Measurements from ENCODE around the gene CLCN5. TPM values are rescaled to one million over a fixed set of nuclear protein-coding genes. Genes with fewer than 3 reads are reported as not detected.

Gene CLCN5
- total and polyA plus RNA-seq, 10 of the 15 experiments (the other 5 are each of a cell fraction or from before 2014, with no cell fraction given): 0.33 to 3.8 (median 2.6) TPM

GRCh38 chrX:49930039-49930438 lies 7.6 kb downstream of the CLCN5 start (continued):
- TF ChIP-seq PRDM15 (CRISPR knock-in tag; IDR thresholded peaks at IDR 0.05) (no peak), CBFB (IDR thresholded peaks at IDR 0.05; ENCODE audit: low read depth) (no peak), HDGF (IDR thresholded peaks at IDR 0.05) (no peak), CHD2 (IDR thresholded peaks at IDR 0.05; ENCODE audit: borderline replicate concordance, low read depth, low read length) (no peak), SIX5 (IDR thresholded peaks at IDR 0.05; ENCODE audit: low read depth, low read length, severe bottlenecking) (no peak)
- TF ChIP-seq, protein P1, sequence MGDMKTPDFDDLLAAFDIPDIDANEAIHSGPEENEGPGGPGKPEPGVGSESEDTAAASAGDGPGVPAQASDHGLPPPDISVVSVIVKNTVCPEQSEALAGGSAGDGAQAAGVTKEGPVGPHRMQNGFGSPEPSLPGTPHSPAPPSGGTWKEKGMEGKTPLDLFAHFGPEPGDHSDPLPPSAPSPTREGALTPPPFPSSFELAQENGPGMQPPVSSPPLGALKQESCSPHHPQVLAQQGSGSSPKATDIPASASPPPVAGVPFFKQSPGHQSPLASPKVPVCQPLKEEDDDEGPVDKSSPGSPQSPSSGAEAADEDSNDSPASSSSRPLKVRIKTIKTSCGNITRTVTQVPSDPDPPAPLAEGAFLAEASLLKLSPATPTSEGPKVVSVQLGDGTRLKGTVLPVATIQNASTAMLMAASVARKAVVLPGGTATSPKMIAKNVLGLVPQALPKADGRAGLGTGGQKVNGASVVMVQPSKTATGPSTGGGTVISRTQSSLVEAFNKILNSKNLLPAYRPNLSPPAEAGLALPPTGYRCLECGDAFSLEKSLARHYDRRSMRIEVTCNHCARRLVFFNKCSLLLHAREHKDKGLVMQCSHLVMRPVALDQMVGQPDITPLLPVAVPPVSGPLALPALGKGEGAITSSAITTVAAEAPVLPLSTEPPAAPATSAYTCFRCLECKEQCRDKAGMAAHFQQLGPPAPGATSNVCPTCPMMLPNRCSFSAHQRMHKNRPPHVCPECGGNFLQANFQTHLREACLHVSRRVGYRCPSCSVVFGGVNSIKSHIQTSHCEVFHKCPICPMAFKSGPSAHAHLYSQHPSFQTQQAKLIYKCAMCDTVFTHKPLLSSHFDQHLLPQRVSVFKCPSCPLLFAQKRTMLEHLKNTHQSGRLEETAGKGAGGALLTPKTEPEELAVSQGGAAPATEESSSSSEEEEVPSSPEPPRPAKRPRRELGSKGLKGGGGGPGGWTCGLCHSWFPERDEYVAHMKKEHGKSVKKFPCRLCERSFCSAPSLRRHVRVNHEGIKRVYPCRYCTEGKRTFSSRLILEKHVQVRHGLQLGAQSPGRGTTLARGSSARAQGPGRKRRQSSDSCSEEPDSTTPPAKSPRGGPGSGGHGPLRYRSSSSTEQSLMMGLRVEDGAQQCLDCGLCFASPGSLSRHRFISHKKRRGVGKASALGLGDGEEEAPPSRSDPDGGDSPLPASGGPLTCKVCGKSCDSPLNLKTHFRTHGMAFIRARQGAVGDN (IDR thresholded peaks at IDR 0.05): no peak
